Measurements from ENCODE around the gene NT5C2.

DNA sequence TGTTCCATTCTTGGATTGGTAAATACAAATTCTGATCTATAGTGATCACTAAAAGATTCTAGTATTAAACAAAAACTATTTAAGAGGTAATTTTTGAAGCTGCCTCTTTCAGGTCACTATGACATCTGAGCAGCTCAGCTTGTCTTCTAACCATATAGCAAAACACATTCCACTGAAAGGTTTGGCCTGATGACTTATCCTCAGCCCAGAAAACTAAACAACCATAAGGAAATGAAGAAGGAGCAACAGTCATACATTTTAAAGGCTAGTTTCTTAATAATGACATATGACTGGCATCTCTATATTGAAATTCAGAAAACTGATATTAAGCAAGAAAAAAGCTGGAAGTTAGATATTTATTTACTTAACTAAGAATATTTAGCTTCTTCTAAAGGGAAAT lies 24.6 kb downstream of the NT5C2 start:
- TF ChIP-seq, protein P1, sequence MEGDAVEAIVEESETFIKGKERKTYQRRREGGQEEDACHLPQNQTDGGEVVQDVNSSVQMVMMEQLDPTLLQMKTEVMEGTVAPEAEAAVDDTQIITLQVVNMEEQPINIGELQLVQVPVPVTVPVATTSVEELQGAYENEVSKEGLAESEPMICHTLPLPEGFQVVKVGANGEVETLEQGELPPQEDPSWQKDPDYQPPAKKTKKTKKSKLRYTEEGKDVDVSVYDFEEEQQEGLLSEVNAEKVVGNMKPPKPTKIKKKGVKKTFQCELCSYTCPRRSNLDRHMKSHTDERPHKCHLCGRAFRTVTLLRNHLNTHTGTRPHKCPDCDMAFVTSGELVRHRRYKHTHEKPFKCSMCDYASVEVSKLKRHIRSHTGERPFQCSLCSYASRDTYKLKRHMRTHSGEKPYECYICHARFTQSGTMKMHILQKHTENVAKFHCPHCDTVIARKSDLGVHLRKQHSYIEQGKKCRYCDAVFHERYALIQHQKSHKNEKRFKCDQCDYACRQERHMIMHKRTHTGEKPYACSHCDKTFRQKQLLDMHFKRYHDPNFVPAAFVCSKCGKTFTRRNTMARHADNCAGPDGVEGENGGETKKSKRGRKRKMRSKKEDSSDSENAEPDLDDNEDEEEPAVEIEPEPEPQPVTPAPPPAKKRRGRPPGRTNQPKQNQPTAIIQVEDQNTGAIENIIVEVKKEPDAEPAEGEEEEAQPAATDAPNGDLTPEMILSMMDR (IDR thresholded peaks at IDR 0.05), result no peak
- TF ChIP-seq POLR2A (IDR thresholded peaks at IDR 0.05), result no peak
